GM23338 (cell line): Measurements from ENCODE around the gene NPEPL1. TPM values are rescaled to one million over a fixed set of nuclear protein-coding genes. Genes with fewer than 3 reads are reported as not detected.

Source experiments
- ATAC-seq: fragments of 200-7000 bp; cut with Tn5 transposase; 3 replicates; pipeline ENCODE4 v1.9.1; 2020
- DNase-seq: peaks from one replicate; pipeline ENCODE4 v3.0.0-alpha.2; 2015; ENCODE audit warnings: low spot score
- H2AFZ ChIP-seq: fragments of 200-600 bp; sonication (generic); 2 replicates; pipeline ENCODE4 v1.8.0; 2016; ENCODE audit warnings: antibody characterized with exemption, mild to moderate bottlenecking, moderate library complexity
- H3F3A ChIP-seq: fragments of 200-600 bp; sonication (generic); replicated peaks from 2 replicates; pipeline ENCODE4 v1.8.0; 2017; ENCODE audit warnings: antibody characterized with exemption, mixed run types, low read depth
- H3K27ac ChIP-seq: fragments of 200-600 bp; sonication (generic); 2 replicates; pipeline ENCODE4 v1.6.1; 2016; ENCODE audit warnings: low read depth
- H3K27me3 ChIP-seq: fragments of 200-600 bp; sonication (generic); 2 replicates; pipeline ENCODE4 v1.8.0; 2016; ENCODE audit warnings: mild to moderate bottlenecking, mixed run types, moderate library complexity; ENCODE audit not compliant: insufficient read depth
- H3K36me3 ChIP-seq: fragments of 200-600 bp; sonication (generic); 2 replicates; pipeline ENCODE4 v1.8.0; 2016; ENCODE audit warnings: mild to moderate bottlenecking; ENCODE audit not compliant: insufficient read depth
- H3K4me1 ChIP-seq: fragments of 200-600 bp; sonication (generic); 2 replicates; pipeline ENCODE4 v1.8.0; 2016; ENCODE audit warnings: mild to moderate bottlenecking, moderate library complexity; ENCODE audit not compliant: insufficient read depth
- H3K4me2 ChIP-seq: fragments of 200-600 bp; sonication (generic); 2 replicates; pipeline ENCODE4 v1.7.1; 2017; ENCODE audit warnings: mixed run types
- H3K4me3 ChIP-seq: fragments of 200-600 bp; sonication (generic); 2 replicates; pipeline ENCODE4 v1.6.1; 2016; ENCODE audit warnings: mixed run types
- H3K79me2 ChIP-seq: fragments of 200-600 bp; sonication (generic); replicated peaks from 2 replicates; pipeline ENCODE4 v1.8.0; 2017; ENCODE audit warnings: mild to moderate bottlenecking; ENCODE audit not compliant: insufficient read depth
- H3K9me2 ChIP-seq: fragments of 200-600 bp; sonication (generic); 2 replicates; pipeline ENCODE4 v1.8.0; 2017; ENCODE audit not compliant: insufficient read depth
- H4K20me1 ChIP-seq: fragments of 200-600 bp; sonication (generic); replicated peaks from 2 replicates; pipeline ENCODE4 v1.8.0; 2017; ENCODE audit warnings: mild to moderate bottlenecking; ENCODE audit not compliant: insufficient read depth
- H3K27ac Mint-ChIP-seq: 2 replicates; pipeline ENCODE4 v1.8.0; 2020; ENCODE audit warnings: inconsistent platforms, mild to moderate bottlenecking, moderate library complexity, mixed read lengths
- H3K27me3 Mint-ChIP-seq: 3 replicates; pipeline ENCODE4 v1.8.0; 2022; ENCODE audit warnings: low read depth, mild to moderate bottlenecking, moderate library complexity, mixed read lengths, inconsistent platforms; ENCODE audit not compliant: insufficient read depth, poor library complexity
- H3K36me3 Mint-ChIP-seq: 3 replicates; pipeline ENCODE4 v1.8.0; 2021; ENCODE audit warnings: low read depth, mild to moderate bottlenecking, inconsistent platforms, moderate library complexity, mixed read lengths
- H3K4me1 Mint-ChIP-seq: 3 replicates; pipeline ENCODE4 v1.8.0; 2020; ENCODE audit warnings: mild to moderate bottlenecking, inconsistent platforms, mixed read lengths
- H3K4me3 Mint-ChIP-seq: 3 replicates; pipeline ENCODE4 v1.8.0; 2021; ENCODE audit warnings: moderate library complexity, mild to moderate bottlenecking, inconsistent platforms, mixed read lengths
- H3K9me3 Mint-ChIP-seq: 3 replicates; pipeline ENCODE4 v1.8.0; 2020; ENCODE audit warnings: moderate library complexity, mild to moderate bottlenecking, inconsistent platforms, mixed read lengths
- EZH2phosphoT487 ChIP-seq: fragments of 200-600 bp; sonication (generic); IDR thresholded peaks from one replicate; pipeline ENCODE4 v1.8.1; 2018; ENCODE audit warnings: antibody characterized with exemption; ENCODE audit not compliant: unreplicated experiment
- polyA plus RNA-seq: library from polyadenylated mRNA; unstranded; fragments of >200 nt; fragmentation: Nextera tagmentation; extraction: Ambion mirVana; gene quantifications from 2 replicates; pipeline ENCODE4 v1.2.1, GENCODE V29; 2016
- total RNA-seq: library from RNA; depleted of rRNA; stranded (reverse); fragments of >200 nt; shearing (Covaris generic); gene quantifications from 2 replicates; pipeline ENCODE4 v1.2.3, GENCODE V29; 2014
- TF ChIP-seq, protein P1 (sequence below): IDR thresholded peaks from one replicate; pipeline ENCODE4 v1.6.1; 2018; ENCODE audit warnings: antibody characterized with exemption; ENCODE audit not compliant: unreplicated experiment
- TF ChIP-seq, protein P2 (sequence below): IDR thresholded peaks from 2 replicates; pipeline ENCODE4 v1.6.1; 2016; ENCODE audit warnings: antibody characterized with exemption
- TF ChIP-seq, protein P3 (sequence below), 2 experiments: fragments of 200-600 bp in 1 of 2; sonication (generic) in 1 of 2; conservative IDR thresholded peaks; 2 replicates each; pipeline versions ENCODE4 v1.5.1 to v1.6.1; 2016 to 2017; ENCODE audit warnings: antibody characterized with exemption in 2 of 2, low read depth in 2 of 2, mild to moderate bottlenecking in 2 of 2, moderate library complexity in 1 of 2

The NPEPL1 gene
- total and polyA plus RNA-seq, 2 experiments from 2014 or later: 23.5 to 30.0 TPM

DNA sequence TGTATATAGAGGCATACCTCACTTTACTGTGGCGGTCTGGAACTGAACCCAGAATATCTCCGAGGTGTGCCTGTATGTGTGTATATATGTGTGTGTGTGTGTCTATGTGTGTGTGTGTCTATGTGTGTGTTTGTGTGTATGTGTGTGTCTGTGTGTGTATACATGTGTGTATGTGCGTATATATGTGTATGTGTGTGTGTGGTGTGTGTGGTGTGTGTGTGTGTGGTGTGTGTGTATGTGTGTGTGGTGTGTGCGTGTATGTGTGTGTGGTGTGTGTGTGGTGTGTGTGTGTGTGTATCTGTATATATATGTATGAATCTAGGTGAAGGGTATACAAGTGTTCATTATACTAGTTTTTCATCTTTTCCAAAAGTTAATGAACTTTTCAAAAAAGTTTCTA lies 4.2 kb upstream of the NPEPL1 start (continued):
- TF ChIP-seq, protein P1, sequence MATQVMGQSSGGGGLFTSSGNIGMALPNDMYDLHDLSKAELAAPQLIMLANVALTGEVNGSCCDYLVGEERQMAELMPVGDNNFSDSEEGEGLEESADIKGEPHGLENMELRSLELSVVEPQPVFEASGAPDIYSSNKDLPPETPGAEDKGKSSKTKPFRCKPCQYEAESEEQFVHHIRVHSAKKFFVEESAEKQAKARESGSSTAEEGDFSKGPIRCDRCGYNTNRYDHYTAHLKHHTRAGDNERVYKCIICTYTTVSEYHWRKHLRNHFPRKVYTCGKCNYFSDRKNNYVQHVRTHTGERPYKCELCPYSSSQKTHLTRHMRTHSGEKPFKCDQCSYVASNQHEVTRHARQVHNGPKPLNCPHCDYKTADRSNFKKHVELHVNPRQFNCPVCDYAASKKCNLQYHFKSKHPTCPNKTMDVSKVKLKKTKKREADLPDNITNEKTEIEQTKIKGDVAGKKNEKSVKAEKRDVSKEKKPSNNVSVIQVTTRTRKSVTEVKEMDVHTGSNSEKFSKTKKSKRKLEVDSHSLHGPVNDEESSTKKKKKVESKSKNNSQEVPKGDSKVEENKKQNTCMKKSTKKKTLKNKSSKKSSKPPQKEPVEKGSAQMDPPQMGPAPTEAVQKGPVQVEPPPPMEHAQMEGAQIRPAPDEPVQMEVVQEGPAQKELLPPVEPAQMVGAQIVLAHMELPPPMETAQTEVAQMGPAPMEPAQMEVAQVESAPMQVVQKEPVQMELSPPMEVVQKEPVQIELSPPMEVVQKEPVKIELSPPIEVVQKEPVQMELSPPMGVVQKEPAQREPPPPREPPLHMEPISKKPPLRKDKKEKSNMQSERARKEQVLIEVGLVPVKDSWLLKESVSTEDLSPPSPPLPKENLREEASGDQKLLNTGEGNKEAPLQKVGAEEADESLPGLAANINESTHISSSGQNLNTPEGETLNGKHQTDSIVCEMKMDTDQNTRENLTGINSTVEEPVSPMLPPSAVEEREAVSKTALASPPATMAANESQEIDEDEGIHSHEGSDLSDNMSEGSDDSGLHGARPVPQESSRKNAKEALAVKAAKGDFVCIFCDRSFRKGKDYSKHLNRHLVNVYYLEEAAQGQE: no peak
- TF ChIP-seq, protein P2, sequence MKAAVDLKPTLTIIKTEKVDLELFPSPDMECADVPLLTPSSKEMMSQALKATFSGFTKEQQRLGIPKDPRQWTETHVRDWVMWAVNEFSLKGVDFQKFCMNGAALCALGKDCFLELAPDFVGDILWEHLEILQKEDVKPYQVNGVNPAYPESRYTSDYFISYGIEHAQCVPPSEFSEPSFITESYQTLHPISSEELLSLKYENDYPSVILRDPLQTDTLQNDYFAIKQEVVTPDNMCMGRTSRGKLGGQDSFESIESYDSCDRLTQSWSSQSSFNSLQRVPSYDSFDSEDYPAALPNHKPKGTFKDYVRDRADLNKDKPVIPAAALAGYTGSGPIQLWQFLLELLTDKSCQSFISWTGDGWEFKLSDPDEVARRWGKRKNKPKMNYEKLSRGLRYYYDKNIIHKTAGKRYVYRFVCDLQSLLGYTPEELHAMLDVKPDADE: no peak
- TF ChIP-seq, protein P3, sequence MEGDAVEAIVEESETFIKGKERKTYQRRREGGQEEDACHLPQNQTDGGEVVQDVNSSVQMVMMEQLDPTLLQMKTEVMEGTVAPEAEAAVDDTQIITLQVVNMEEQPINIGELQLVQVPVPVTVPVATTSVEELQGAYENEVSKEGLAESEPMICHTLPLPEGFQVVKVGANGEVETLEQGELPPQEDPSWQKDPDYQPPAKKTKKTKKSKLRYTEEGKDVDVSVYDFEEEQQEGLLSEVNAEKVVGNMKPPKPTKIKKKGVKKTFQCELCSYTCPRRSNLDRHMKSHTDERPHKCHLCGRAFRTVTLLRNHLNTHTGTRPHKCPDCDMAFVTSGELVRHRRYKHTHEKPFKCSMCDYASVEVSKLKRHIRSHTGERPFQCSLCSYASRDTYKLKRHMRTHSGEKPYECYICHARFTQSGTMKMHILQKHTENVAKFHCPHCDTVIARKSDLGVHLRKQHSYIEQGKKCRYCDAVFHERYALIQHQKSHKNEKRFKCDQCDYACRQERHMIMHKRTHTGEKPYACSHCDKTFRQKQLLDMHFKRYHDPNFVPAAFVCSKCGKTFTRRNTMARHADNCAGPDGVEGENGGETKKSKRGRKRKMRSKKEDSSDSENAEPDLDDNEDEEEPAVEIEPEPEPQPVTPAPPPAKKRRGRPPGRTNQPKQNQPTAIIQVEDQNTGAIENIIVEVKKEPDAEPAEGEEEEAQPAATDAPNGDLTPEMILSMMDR (conservative IDR thresholded peaks at IDR 0.05; ENCODE audit: low read depth in 2 of 2): no peak
- no peak for TF ChIP-seq EZH2phosphoT487

DNA sequence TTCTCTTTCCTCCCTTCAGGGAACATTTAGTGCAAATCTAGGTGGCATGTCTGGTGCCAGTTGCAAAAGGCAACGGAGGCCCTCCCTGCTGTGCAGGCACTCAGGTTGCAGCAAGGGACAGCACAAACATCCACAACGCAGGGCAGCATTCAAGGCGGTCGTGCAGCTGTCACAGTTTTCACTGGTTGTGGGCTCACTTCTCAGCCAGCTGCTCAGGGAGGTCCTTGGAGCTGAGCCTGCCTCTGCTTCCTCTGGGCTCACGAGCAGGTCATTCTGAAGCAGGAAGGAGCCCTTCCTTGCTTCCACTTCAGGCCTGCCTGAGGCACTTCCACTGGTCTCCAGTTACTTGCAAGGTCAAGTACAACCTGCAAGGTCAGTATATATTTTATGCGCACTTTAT lies 3.8 kb upstream of the NPEPL1 start:
- no peaks in the 10 kb centered on the region for H3K79me2 ChIP-seq
- H3K36me3 Mint-ChIP-seq: peaks cover 16% of the 10 kb centered on the region; the same call in 2 of the 3 replicates
- no peak overlapping the region for H2AFZ ChIP-seq
- H3K27ac Mint-ChIP-seq: no peak overlapping the region
- ATAC-seq (no peak), DNase-seq (no peak)
- H3K4me2 ChIP-seq: no peak overlapping the region
- H3K4me3 ChIP-seq: no peak overlapping the region
- peaks cover 31% of the 10 kb centered on the region; the same call in 1 of the 2 replicates for H3K4me1 ChIP-seq
- no peaks in the 10 kb centered on the region for H4K20me1 ChIP-seq
- H3F3A ChIP-seq: peaks cover 17% of the 10 kb centered on the region
- peaks cover 36% of the 10 kb centered on the region for H3K4me1 Mint-ChIP-seq
- H3K4me3 Mint-ChIP-seq: no peak overlapping the region
- H3K27me3 ChIP-seq: no peaks in the 10 kb centered on the region
- H3K9me3 Mint-ChIP-seq: no peaks in the 10 kb centered on the region
- H3K27ac ChIP-seq: no peak overlapping the region; the same call in 1 of the 2 replicates
- no peaks in the 10 kb centered on the region for H3K9me2 ChIP-seq
- H3K27me3 Mint-ChIP-seq: peaks cover 8% of the 10 kb centered on the region
- no peaks in the 10 kb centered on the region; the same call in 1 of the 2 replicates for H3K36me3 ChIP-seq
- TF ChIP-seq, protein P3 (conservative IDR thresholded peaks at IDR 0.05; ENCODE audit: low read depth in 2 of 2): no peak
- TF ChIP-seq, protein P1: no peak
